Epithelial cell of esophagus (primary cell): ENCODE measurements around the gene LMTK2.

Experiments
- DNase-seq: peaks from one replicate; pipeline ENCODE4 v3.0.0; 2010; ENCODE audit warnings: low read depth
- H3K4me3 ChIP-seq: 2 replicates; pipeline ENCODE4 v1.5.1; 2011; ENCODE audit warnings: mild to moderate bottlenecking, low read length, control low read depth
- TF ChIP-seq, protein P1 (sequence below): IDR thresholded peaks from 2 replicates; pipeline ENCODE4 v1.5.1; 2011; ENCODE audit warnings: low read depth, mild to moderate bottlenecking, low read length, control low read depth, inconsistent platforms; ENCODE audit not compliant: insufficient read depth; ENCODE audit errors: missing control alignments

LMTK2 gene

GRCh38 chr7:98106647-98107312 lies at the start of gene LMTK2:
Gene LMTK2, plus strand, starts transcription at chr7:98106862. Its CDS starts 316 bp downstream, at chr7:98107178.
- peak; percentile 92 for DNase-seq
- peak within 1 kb of the TSS; percentile 74 for H3K4me3 ChIP-seq
- TF ChIP-seq, protein P1, sequence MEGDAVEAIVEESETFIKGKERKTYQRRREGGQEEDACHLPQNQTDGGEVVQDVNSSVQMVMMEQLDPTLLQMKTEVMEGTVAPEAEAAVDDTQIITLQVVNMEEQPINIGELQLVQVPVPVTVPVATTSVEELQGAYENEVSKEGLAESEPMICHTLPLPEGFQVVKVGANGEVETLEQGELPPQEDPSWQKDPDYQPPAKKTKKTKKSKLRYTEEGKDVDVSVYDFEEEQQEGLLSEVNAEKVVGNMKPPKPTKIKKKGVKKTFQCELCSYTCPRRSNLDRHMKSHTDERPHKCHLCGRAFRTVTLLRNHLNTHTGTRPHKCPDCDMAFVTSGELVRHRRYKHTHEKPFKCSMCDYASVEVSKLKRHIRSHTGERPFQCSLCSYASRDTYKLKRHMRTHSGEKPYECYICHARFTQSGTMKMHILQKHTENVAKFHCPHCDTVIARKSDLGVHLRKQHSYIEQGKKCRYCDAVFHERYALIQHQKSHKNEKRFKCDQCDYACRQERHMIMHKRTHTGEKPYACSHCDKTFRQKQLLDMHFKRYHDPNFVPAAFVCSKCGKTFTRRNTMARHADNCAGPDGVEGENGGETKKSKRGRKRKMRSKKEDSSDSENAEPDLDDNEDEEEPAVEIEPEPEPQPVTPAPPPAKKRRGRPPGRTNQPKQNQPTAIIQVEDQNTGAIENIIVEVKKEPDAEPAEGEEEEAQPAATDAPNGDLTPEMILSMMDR = peak; percentile 80

DNA sequence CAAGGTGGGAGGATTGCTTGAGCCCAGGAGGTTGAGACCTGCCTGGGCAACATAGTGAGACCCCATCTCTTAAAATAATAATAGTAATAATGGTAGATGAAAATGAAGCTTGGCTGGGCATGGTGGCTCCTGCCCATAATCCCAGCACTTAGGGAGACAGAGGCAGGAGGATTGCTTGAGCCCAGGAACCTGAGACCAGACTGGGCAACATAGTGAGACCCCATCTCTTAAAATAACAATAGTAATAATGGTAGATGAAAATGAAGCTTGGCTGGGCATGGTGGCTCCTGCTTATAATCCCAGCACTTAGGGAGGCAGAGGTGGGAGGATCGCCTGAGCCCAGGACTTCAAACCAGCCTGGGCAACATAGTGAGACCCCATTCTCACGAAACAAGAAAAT lies 49.5 kb upstream of the LMTK2 start:
- H3K4me3 ChIP-seq = no peak overlapping the region
- DNase-seq = no peak
- TF ChIP-seq, protein P1 = no peak

DNA sequence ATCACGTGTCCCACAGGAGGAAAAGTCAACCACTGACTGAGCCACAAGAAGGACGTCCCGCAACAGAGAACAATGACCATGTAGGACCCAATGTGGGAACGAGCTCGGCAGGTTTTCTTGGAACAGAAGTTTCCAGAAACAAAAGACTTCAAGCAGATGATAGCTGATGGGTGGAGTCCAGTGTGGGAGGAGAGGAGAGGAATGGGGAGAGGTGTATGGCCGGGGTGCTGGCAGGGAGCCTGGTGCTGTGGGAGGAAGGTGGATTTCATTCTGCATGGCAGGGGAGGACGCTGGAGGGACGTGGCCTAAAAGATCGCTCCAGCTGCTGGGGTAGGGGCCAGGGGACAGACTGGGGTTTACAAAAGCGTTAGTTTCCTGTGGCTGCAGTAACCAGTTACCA lies 48.5 kb upstream of the LMTK2 start:
- TF ChIP-seq, protein P1 = no peak
- DNase-seq = peak; percentile 83
- H3K4me3 ChIP-seq = no peak overlapping the region

DNA sequence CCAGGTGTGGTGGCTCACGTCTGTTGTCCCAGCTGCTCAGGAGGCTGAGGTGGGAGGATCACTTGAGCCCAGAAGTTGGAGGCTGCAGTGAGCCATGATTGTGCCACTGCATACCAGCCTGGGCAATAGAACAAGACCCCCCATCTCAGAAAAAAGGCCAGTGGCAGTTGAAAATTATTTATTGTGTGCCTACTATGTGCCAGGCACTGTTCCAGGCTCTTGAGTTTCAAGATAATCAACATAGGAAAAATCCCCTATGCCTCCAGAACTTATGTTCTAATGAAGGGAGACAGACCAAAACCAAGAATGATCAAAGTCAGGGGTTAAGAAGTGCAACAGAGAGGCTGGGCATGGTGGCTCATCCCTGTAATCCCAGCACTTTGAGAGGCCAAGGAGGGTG lies 42.4 kb upstream of the LMTK2 start:
- H3K4me3 ChIP-seq = no peak overlapping the region
- DNase-seq = no peak
- TF ChIP-seq, protein P1 = no peak

DNA sequence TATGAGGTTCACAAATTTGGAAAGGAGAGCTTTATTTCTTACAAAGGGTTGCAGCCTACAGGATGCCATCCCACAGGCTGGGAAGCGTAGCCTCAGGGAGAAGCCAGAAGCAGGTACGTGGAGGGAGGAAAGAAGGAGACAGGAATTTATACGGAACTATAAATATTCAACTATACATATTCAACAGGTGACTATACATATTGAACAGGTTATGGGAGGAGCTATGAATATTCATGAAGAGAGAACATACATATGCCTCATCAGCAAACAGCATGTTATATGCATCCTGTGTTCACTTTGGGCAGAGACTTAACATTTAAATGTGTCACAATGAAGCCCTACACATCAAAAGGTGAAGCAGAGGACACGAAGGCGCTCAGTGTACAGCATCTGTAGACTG lies 40.5 kb upstream of the LMTK2 start:
- H3K4me3 ChIP-seq = no peak overlapping the region
- no peak for DNase-seq
- TF ChIP-seq, protein P1 = no peak

GRCh38 chr7:98066934-98067507 lies 39.6 kb upstream of the LMTK2 start:
- no peak for DNase-seq
- TF ChIP-seq, protein P1 = no peak
- H3K4me3 ChIP-seq = no peak overlapping the region

- TF ChIP-seq, protein P1 = no peak
- no peak overlapping the region for H3K4me3 ChIP-seq
- no peak for DNase-seq
Measured at GRCh38 chr7:98073047-98073446, 33.6 kb upstream of the LMTK2 start.
